Measurements from ENCODE around the gene LIMD2. TPM values are rescaled to one million over a fixed set of nuclear protein-coding genes. Genes with fewer than 3 reads are reported as not detected.

LIMD2 gene
- total RNA-seq (2014; rRNA removed) = 19.4 and 43.0 TPM in 2 replicates
- percentile 48 among the genes with signal in this experiment for Bru-seq, nascent RNA
- percentile 53 among the genes with signal in this experiment for BruChase-seq, experiment 1, labeled RNA remaining after a 6-hour chase
- percentile 41 among the genes with signal in this experiment for BruChase-seq, experiment 2, labeled RNA remaining after a 2-hour chase
- long read RNA-seq, transcript LIMD2-201 (5 exons, 3,193 nt) = major isoform, 7 of 35 reads
- long read RNA-seq, partial matches to known transcripts = 9 of 35 reads
- long read RNA-seq, other reads (novel, unspliced or antisense) = 8 of 35 reads

DNA sequence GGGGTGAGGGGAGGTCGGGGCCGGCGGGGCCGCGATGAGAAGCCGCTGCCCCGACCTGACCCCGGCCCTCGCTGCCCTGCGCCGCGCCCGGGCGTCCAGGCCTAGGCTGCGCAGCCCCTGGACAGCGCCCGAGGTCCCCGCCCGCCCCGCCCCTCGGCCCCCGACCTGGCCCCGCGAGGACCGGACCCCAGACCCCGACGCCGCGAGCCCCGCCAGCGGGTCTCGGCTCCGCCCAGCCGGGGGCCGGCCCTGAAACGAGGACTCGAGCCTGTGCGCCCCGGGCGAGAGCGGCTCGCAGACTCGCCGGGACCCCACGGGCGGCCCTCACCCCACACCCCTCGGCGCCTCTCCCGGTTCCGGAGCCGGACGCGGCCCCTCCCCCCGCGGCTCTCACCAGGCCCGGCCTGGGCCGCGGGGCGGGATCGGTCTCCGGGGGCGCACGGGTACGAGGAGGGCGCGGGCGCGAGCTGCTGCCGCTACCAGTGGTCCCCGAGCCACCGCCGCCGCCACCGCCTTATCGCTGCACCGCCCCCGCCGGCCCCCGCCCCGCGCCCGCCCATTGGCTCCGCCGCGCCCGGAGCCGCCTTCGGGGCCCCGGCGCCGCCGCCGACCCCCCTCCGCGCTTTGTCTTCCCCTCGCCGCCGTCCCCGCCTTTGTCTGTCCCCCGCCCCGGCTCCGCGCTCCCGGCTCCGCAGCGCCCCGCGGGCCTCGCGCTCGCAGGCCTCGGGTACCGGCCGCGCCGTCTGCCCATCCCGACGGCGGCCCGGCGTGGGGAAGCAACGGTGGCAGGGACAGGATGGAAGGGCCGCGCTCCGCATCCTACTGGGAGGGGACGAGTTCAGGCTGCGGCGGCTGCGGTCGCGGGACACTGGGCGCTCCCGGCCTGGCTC, at the start of gene LIMD2:
LIMD2 (minus strand) TSS at position 488 of the 890 bp plus-strand sequence. CDS start 827 bp downstream, outside the sequence.
- ChIA-PET POLR2A (ENCODE audit: unreplicated experiment) (no interaction called here), CTCF (no interaction called here)
- BruUV-seq (replicated peaks) = no TSS peak
- H3K36me3 ChIP-seq (ENCODE audit: low read depth, low read length) = no peaks in the 10 kb centered on the region
- ATAC-seq (peak; percentile 37), DNase-seq (peak; percentile 25)
- intact Hi-C loops (cut with micrococcal nuclease) = loop anchor here (2.0 to 10.0 kb wide), 4 partner anchors 41 to 275 kb away; partner anchors contain the start of genes FTSJ3, MAP3K3, PSMC5 and STRADA
- peak within 1 kb of the TSS; percentile 89 for H3K4me2 ChIP-seq (ENCODE audit: low read length)
- peak within 1 kb of the TSS; percentile 75 for H3K4me3 ChIP-seq (ENCODE audit: low read length)
- H3K9ac ChIP-seq (ENCODE audit: low read length) = peak within 1 kb of the TSS; percentile 17; the same call in 1 of the 2 replicates
- peak within 1 kb of the TSS; percentile 75 for H2AFZ ChIP-seq (ENCODE audit: low read length)
- TF ChIP-seq, protein P1, sequence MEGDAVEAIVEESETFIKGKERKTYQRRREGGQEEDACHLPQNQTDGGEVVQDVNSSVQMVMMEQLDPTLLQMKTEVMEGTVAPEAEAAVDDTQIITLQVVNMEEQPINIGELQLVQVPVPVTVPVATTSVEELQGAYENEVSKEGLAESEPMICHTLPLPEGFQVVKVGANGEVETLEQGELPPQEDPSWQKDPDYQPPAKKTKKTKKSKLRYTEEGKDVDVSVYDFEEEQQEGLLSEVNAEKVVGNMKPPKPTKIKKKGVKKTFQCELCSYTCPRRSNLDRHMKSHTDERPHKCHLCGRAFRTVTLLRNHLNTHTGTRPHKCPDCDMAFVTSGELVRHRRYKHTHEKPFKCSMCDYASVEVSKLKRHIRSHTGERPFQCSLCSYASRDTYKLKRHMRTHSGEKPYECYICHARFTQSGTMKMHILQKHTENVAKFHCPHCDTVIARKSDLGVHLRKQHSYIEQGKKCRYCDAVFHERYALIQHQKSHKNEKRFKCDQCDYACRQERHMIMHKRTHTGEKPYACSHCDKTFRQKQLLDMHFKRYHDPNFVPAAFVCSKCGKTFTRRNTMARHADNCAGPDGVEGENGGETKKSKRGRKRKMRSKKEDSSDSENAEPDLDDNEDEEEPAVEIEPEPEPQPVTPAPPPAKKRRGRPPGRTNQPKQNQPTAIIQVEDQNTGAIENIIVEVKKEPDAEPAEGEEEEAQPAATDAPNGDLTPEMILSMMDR (conservative IDR thresholded peaks at IDR 0.05; ENCODE audit: low read depth, low read length) = no peak
- TF ChIP-seq EZH2phosphoT487 (IDR thresholded peaks at IDR 0.05; ENCODE audit: borderline replicate concordance, low read length) (no peak), EZH2 (IDR thresholded peaks at IDR 0.05; ENCODE audit: low read length, unreplicated experiment) (no peak)
- H3K27me3 ChIP-seq (ENCODE audit: low read length) = no peaks in the 10 kb centered on the region
- H3K9me3 ChIP-seq (ENCODE audit: low read length) = no peaks in the 10 kb centered on the region
- H3F3A ChIP-seq (ENCODE audit: low read length, unreplicated experiment) = no peaks in the 10 kb centered on the region
- no peaks in the 10 kb centered on the region for H3K9me2 ChIP-seq (replicated peaks; ENCODE audit: low read length)
- no peaks in the 10 kb centered on the region for H4K20me1 ChIP-seq (ENCODE audit: low read length)
- H3K79me2 ChIP-seq (ENCODE audit: low read length) = no peaks in the 10 kb centered on the region
- H3K27ac ChIP-seq (ENCODE audit: low read length) = no peak within 1 kb of the TSS
- H3K4me1 ChIP-seq (ENCODE audit: insufficient read depth, low read length) = peaks cover 7% of the 10 kb centered on the region; the same call in 1 of the 2 replicates

DNA sequence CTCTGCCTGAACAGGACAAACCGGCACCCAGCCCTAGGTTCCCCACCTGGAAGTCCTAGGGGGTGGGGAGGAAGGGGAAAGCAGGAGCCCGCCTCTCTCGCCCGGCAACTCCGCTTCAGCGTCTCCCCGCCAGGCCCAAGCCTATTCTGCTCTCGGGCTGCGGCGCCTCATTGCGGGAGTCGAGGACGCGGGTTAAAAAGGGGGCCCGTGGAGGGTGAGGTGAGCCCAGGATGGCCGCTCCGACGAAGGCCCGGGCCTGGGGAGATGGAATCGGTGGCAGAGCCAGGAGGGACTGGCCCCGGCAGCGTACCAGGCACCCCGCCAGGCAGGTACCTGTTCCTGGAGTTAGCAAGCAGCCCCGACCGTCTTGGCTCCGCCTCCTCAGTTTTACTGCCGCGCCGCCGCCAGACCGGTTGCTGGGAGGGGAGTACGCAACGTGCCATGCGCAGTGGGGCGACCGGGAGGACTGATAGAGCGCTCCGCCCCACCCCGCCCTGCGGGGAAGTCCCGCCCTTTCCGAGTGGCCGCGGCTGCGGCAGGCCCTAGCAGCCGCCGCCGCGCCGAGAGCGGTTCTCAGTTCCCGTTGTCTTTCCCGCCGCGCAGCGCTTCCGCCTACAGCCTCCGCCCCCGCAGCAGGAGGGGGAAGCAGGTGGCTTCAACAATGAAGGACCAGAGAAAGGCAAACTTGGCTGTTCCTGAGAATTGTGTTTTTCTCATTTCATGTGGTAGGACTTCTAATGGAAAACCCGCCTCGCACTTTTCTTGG, 41.7 kb upstream of the LIMD2 start, which contains the start of gene STRADA:
STRADA (minus strand) TSS at position 392 of the 766 bp plus-strand sequence. CDS start 13,430 bp downstream, outside the sequence.
- intact Hi-C loops (cut with micrococcal nuclease) = loop anchor here (1.0 to 5.0 kb wide), 3 partner anchors 32 to 119 kb away; partner anchors contain the start of genes CCDC47 and MAP3K3
- Histone ChIP-seq H3K4me2 (ENCODE audit: low read length) (peak within 1 kb of the TSS; percentile 99), H3K4me1 (ENCODE audit: insufficient read depth, low read length) (peaks cover 15% of the 10 kb centered on the region; the same call in 1 of the 2 replicates), H3F3A (ENCODE audit: low read length, unreplicated experiment) (peaks cover 10% of the 10 kb centered on the region), H3K27me3 (ENCODE audit: low read length) (no peaks in the 10 kb centered on the region), H3K4me3 (ENCODE audit: low read length) (peak within 1 kb of the TSS; percentile 87), H2AFZ (ENCODE audit: low read length) (peak within 1 kb of the TSS; percentile 86), H3K9me2 (replicated peaks; ENCODE audit: low read length) (no peaks in the 10 kb centered on the region), H3K9ac (ENCODE audit: low read length) (peak within 1 kb of the TSS; percentile 88), H4K20me1 (ENCODE audit: low read length) (no peaks in the 10 kb centered on the region), H3K79me2 (ENCODE audit: low read length) (peaks cover 19% of the 10 kb centered on the region), H3K9me3 (ENCODE audit: low read length) (no peaks in the 10 kb centered on the region), H3K27ac (ENCODE audit: low read length) (peak within 1 kb of the TSS; percentile 66), H3K36me3 (ENCODE audit: low read depth, low read length) (peaks cover 11% of the 10 kb centered on the region; the same call in 1 of the 2 replicates)
- ATAC-seq (peak; percentile 87), DNase-seq (peak; percentile 100)
- POLR2A ChIA-PET (ENCODE audit: unreplicated experiment) = interaction anchor here (0.7 kb wide), 2 partner anchors 32 to 100 kb away, joined by 3 to 5 read pairs; partner anchors contain the start of gene CCDC47
- BruUV-seq (replicated peaks) = no TSS peak
- CTCF ChIA-PET = interaction anchor here (0.6 kb wide), 2 partner anchors 43 to 100 kb away, joined by 3 read pairs; no protein-coding TSS in a partner anchor
- TF ChIP-seq EZH2phosphoT487 (IDR thresholded peaks at IDR 0.05; ENCODE audit: borderline replicate concordance, low read length) = no peak
- TF ChIP-seq EZH2 (IDR thresholded peaks at IDR 0.05; ENCODE audit: low read length, unreplicated experiment) = no peak
- TF ChIP-seq, protein P1 (conservative IDR thresholded peaks at IDR 0.05; ENCODE audit: low read depth, low read length) = no peak

Data from PC-3 (cell line).